Endometrial microvascular endothelial cells (primary cell): Measurements from ENCODE around the gene SERPINB1. TPM values are rescaled to one million over a fixed set of nuclear protein-coding genes. Genes with fewer than 3 reads are reported as not detected.

Experiments
- in situ Hi-C: cut with HindIII; loops from 2 replicates; pipeline ENCODE4 v1.10.0; 2017; ENCODE audit warnings: low sequenced_read_pairs, low pct_unique_long_range_greater_than_20kb; ENCODE audit errors: inconsistent ontology term
- total RNA-seq: library from RNA; depleted of rRNA; stranded (reverse); fragments of >200 nt; gene quantifications from one replicate; pipeline ENCODE4 v1.2.3, GENCODE V29; 2015; ENCODE audit errors: inconsistent ontology term

Gene SERPINB1
- total RNA-seq, 1 donor from 2014 or later: 71.8 TPM

DNA sequence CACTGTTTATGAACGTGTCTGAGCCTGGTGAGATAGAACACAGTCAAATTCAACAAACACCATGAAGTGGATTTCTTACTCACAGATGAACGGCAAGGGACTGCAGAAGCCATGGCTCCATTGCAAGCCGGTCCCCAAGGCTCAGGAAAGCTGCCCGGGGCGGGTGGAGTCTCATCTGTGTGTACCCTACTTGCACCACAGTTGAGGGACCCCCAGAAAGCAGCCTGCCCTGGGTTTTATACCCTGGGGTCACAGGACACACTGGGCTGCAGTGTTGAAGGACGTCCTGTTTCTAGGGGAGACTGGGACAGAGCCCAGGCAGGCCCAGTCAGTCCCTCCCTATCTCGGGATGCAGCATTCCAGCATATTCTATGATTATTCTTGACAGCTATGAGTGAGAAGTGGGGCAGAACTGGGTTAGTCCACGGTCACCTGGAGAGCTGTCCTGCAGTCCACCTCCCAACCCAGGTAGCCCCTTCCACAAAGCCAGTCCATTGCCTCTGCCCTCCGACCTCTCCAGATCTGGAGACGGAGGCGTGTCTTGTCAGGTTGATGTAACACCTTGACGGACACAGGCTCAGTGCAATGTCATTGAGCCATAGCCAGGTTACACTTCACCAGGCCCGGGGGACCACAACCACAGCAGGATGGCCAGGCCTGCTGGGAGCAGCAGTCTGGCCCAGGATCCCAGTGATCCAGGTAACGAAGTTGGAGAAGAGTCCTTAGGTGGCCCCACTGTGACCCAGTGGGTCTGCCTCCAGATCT is 40.9 kb downstream of the SERPINB1 start:
- in situ Hi-C loops: no loop called here

DNA sequence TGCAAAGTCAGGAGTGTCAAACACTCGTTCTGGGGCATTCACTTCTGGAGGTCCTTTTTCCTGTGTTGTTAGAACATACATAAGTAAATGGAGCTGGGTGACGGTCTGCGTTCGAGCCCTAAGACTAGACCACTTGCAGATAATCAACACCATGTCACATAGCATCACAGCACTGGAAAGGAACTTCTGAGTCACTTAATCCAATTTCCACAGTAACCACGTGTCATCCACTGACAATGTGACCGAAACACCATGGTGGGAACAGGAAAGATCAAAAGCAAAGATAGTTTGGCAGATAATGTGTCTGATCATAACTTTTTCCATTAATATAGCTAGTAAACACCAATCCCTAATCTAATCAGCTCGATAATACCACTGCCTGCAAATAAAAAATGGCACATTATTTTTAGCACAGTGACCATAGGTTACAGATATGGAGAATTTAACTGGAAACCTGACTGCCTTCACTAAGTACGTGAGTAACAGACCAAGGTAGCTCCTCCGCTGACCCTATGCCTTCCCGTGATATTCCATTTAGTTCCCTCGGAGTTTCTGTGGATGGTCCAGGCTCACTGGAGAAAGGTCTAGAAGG is 41.6 kb downstream of the SERPINB1 start:
- in situ Hi-C loops: no loop called here

DNA sequence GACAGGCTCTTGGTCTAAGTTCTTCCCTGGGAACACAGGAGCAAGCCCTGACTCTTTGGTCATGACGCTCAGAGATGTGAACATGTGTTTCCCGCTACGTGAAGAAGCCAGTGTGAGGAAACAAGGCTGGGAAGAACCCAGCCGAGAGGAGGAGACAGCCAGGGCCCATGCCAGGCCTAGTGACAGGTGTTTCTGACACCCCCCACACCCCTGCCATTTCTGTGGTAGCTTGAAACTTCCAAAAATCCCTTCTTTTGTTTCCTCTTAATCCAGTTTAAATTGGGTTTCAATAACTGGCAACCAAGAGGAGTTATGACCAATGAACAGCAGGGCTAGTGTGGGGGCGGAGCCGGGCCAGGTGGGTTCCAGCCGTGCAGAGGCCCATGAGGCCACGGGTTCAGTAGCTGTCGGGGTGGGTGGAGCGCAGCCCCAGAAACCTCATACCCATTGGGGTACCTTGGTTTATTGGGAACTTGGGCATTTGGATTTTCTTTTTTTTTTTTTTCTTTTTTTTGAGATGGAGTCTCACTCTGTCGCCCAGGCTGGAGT is 43.0 kb downstream of the SERPINB1 start:
- in situ Hi-C loops: no loop called here

DNA sequence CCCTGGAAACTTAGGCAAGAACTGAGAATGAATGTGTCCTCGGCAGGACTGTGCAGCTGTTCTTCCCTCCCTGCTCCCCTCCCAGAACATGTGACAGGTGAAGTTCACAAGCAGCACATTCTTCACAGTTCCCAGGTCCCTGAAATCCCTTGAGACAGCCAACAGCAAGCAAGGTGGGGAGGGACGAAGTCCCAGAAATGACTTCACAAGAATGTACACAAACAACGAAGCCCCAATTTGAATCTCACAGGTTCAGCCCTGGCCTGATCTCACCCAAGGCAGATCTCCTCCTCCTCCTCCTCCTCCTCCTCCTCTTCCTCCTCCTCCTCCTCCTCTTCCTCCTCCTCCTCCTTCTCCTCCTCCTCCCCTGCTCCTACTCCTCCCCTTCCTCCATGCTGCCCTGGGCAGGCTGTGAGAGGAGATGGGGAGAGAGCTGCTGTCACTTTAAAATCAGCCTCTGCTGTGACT is 44.1 kb downstream of the SERPINB1 start:
- in situ Hi-C loops: no loop called here

DNA sequence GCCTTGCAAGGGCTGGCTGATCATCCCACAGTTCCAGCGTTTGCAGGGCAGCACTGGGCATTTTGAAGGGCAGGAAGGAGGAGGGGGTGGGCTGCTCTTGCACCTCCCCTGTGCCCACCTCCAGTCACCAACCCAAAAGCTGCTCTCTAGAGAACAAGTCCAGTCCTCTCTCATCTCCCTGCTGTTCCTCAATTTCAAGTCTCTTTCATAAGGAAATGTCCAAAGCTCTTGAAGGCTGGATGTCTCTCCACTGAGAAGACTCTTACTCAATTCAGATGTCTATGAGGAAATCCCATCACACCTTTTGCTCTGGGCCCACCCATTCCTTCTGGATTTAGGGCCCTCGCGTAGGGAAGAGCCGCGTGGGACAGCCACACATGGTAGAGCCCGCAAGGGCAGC is 44.8 kb downstream of the SERPINB1 start:
- in situ Hi-C loops: no loop called here

DNA sequence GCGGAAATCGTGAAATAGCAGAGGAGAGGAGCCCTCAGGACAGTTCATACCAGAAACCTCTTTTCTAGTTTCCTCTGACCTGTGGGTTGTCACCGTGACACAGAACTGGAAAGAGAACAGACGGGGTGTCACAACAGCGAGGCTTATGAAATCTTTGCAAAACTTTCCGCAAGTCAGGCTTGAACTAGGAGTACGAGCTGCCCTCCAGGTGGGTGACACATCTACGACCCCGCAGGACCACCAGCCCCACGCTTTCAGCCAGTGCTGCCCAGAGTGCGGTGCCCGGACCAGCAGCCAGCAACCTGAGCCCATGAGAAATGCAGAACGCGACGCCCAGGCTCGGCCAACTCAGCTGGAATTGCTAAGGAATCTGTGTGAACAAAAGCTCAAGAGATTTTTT is 45.7 kb downstream of the SERPINB1 start:
- in situ Hi-C loops: no loop called here

DNA sequence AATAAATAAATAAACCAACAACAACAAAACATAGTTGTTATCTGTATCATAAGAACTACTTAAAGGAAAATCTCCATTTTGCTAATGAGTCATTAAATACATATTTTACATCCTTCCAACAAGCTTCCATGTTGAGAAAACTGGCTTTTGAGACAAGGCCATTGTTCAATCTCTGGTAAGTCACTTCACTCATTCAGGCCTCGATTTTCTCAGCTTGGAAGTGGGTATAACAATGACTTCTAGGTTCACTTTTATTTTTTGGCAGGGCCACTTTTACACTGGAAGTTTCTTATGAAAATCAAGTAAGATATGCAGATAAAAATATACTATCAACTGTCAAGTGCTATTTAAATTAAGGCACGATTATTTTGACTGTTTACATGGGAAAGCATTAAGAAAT is 46.5 kb downstream of the SERPINB1 start:
- in situ Hi-C loops: no loop called here

DNA sequence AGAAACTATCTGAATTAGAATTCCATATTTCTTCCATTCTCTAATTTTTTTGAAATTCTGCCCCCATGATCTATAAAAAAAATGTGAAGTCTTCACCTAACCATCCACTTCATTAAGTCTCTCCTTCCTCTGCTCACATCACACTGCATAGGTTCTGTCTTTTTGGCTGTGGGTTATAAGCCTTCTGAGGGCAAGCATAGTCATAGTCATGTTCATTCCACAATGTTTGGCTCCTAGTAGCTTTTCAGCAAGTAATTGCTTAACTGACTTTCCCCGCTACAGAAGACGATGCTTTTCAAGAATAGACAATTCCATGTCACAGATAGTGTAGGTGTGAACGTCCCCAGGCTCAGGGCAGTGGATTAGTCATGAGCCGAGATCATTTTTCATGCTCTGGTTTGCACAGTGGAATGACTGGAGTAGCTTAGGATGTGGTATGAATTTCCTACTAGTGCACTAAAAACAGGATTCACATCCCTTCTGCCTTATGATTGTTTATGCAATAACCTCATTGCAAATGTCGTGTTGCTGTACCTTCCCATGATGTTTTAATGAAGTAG is 47.4 kb downstream of the SERPINB1 start:
- in situ Hi-C loops: no loop called here

DNA sequence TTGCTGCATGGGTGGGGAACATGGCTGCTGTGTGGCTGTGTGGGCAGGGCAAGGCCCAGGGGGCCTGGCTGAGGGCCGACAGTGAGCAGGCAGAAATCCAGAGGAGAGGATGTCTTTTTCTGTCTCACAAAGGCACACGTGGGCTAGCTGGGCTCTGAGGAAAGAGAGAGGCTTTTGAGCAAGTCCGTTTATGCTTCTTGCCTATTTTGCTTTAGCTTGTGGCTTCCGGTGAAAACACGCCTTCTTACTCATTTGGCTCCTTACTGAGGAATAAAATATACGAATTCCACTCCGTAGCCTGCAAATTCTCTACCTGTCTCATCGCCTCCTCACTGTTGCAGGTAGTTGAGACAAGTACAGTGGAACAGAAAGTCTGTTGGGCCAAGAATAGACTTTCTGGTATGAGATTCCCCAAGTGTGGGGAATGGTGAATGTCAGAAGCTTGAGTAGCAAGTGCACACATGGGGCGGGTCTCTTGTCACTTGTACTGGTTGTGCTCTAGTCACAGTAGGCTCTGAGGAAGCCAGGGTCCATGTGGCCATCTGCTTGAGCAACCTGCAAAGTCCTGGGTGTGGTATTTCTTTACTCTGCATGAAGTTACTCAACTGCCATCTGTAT is 48.0 kb downstream of the SERPINB1 start:
- in situ Hi-C loops: no loop called here

DNA sequence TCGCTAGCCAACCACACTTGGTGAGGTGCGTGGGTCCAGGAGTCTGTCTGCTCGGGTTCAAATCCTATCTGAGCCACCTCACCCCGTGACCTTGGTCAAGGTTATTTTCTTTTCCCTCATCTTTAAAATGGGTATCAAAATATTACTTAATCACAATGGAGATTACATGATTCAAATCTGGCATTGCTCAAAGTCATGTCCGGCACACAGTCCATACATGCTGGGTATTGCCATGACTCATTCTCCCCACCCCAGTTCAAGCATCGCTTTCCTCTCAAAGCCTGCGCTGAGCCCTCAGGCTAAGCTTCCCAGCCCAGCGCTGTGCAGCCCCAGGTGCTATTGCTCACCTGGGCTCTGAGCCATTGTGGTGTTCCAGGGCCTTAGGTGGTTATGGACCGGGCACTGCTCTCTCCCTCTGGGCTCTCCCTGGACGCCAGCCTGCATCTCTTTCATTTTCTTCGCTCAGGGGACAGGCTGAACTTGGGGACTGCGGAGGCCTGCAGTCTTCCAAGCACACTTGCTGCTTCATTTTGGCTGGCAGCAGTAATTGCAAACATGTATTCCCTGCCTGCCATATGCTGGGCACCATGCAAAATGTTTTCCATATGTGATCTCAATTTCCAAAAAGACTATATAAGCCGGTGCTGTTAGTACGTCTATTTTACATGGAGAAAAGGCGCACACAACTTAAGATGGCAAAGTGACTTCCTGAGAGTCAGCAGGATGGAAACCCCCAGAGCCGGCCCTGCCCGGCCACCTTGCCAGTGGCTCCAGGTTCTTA is 49.1 kb downstream of the SERPINB1 start:
- in situ Hi-C loops: no loop called here

DNA sequence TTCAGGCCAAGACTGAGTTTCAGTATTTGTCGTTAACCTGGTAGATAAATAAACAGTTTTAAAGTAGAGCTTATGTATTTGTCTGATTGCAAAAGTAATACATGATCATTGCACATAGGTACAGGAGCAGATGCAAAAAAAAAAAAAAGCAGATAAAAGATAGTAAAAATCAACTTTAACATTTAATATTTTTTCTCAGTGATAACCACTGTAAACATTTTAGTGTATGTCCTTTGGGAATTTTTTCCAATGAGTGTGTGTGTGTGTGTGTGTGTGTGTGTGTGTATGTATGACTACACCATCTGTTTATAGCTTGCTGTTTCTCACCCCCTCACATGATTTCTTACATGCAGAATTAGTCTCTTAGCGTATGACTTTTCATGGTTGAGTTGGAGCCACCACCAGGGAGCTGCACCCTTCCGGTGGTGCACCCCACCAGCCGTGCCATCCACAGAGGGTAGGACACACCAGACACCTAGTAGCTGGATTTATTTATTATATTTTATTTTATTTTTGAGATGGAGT is 50.2 kb downstream of the SERPINB1 start:
- in situ Hi-C loops: no loop called here

DNA sequence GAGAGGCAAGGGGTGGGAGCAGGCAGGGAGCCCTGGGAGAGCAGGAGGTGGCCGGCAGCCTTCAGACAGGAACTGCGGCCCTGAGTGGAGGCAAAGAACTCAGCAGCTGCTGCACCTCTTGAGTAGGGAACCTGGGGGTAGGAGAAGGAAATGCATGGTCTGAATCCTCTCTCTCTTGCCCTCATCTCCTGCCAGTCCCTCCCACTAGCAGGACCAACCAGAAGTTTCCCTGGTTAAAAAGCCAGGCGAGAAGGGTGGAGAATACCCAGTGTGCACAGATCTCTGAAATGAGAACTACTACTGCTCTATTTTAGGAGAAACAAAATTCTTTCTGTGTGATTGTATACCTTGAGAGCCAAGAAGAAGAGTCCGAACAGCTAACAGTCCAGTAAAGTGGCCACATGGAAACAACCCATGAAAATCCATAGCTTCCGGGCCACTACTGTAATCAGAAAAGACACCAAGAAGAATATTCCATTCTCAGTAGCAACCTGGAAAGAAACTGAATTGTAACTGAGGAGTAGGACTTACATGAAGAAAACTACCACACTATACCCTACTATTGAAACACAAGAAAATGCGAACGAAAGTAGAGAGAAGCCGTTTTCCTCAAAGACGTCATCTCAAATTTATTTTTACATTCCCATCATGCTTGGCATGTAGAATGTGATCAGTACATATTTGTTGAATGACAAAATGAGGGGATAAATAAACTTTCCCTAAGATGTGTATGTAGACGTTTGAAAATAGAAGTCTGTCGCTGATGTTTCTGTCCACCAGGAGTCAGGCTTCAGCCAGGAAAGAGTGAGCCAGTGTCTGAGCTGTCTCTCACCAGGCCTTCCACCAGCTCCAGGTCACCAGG is 50.8 kb downstream of the SERPINB1 start:
- in situ Hi-C loops: no loop called here

DNA sequence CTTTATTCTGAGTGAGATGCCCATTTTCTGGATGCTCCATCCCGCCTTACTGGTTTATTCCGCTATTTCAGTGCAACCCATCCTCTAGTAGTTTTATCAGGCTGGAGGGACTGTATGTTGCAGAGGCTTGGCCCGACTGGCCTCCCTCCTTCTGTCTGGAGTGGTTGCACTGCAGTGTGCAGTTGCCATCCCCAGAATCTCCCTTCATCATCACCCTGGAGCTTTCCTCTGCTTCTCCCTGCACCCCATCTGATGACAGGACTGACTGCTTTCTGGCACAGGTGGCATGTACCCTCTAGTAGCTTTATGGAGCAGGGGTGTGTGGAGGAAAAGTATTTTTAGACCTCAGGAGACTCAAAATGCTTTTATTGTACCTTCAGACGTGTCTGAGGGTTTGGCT is 55.4 kb downstream of the SERPINB1 start:
- in situ Hi-C loops: no loop called here

DNA sequence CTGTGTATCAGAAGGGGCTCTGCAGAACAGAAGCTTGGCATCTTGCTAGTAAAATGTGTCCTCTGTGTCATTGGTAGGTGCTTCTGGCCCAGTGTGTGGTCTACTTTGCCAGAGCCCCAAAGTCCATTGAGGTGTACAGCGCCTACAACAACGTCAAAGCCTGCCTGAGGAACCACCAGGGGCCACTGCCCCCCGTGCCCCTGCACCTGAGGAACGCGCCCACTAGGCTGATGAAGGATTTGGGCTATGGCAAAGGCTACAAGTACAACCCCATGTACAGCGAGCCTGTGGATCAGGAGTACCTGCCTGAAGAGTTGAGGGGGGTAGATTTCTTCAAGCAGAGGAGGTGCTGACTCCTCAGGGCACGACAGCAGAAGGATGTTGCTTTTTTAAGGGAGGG is 56.7 kb downstream of the SERPINB1 start:
- in situ Hi-C loops: no loop called here

DNA sequence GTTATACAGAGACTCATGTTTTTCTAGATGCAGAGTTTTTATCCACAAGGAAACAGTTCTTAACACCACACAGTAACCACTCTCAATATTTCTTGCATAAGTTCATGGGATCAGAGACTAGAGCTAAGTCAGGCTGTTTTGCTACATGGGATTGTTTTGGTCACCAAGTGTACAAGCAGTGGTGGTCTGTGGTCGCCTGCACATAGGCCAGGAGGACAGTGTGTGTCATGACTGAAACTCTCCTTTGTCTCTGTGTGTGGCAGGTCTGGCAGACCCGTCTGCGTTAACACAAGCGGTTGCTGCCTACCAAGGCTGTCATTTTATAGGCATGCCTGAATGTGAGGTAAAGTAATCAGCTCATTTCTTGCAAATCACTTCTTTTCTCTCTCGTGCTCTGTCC is 57.6 kb downstream of the SERPINB1 start:
- in situ Hi-C loops: no loop called here

DNA sequence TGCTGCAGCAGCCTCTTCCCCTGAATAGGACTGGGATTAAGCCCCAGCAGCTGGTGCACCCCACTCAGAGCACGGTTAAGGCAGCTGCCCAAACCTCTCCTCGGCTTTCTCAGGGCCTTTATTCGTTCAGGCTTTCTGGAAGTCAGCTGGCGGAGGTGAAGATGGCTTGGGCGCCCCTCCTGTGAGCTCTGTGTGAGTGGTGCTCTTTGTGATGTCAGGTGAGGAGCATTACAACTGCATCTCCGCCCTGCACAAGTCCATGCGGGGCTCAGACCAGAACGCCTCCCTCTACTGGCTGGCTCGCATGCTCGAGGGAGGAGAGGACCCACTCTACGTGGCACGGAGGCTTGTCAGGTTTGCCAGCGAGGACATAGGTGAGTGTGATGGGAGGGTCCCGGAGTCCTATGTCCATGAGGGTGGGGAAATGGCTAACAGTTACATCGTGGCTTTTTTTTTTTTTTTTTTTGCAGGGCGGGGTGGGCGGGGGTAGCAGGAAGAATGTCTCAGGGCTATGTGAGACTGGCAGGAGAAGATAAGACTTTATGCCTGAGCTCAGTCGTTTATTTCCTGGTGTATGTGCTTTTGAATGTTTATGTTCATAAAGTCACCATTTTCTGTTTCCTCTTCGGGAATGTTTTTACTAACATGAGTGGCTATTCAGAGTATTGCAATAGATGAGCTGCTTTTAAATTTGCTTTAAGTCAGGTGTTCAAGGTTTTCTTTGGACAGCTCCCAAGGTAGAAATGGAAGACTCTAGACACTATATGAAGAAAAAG is 58.3 kb downstream of the SERPINB1 start:
- in situ Hi-C loops: no loop called here

DNA sequence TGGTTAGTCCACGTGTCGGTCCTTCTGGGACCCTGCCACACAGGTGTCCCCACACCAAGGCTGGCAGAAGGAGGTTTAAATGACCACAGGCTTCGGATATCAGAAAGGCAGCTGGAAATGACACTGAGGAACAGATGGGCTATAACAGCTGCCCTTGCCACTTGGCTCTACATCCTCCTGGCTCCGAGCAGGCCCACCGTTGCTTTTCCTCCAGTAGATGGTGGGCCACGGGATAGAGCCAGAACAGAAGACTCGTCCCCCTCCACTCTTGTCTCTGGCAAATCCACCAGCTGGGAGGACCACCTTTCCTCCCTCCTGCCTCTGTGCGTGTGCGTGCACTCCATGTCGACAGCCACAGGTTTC is 58.9 kb downstream of the SERPINB1 start:
- in situ Hi-C loops: no loop called here
